IgD-negative memory B cell (primary cell): ENCODE results near the gene KRT16. TPM values are rescaled to one million over a fixed set of nuclear protein-coding genes. Genes with fewer than 3 reads are reported as not detected.
"Not testable (repeated sequence)": the region's sequence is repeated elsewhere in the genome, so short reads cannot be mapped to it uniquely, and the experiment has no call there.

Experiments
- H3K27ac Mint-ChIP-seq, 3 donors: one replicate each; pipeline ENCODE4 v1.8.0; 2020 to 2022; ENCODE audit warnings: mild to moderate bottlenecking in 3 of 3, mixed read lengths in 3 of 3, moderate library complexity in 1 of 3
- H3K27me3 Mint-ChIP-seq: one replicate; pipeline ENCODE4 v1.8.0; 2021; ENCODE audit warnings: mixed read lengths
- H3K36me3 Mint-ChIP-seq: one replicate; pipeline ENCODE4 v1.8.0; 2020; ENCODE audit warnings: mild to moderate bottlenecking, mixed read lengths
- H3K4me1 Mint-ChIP-seq, 3 donors: one replicate each; pipeline ENCODE4 v1.8.0; 2020 to 2022; ENCODE audit warnings: mixed read lengths in 3 of 3, mild to moderate bottlenecking in 1 of 3
- H3K4me3 Mint-ChIP-seq, 4 donors: one replicate each; pipeline ENCODE4 v1.8.0; 2020 to 2022; ENCODE audit warnings: mild to moderate bottlenecking in 4 of 4, mixed read lengths in 4 of 4, moderate library complexity in 3 of 4
- H3K9me3 Mint-ChIP-seq, 3 donors: one replicate each; pipeline ENCODE4 v1.8.0; 2020 to 2021; ENCODE audit warnings: mixed read lengths in 3 of 3, mild to moderate bottlenecking in 1 of 3
- polyA plus RNA-seq: library from polyadenylated mRNA; unstranded; fragments of 300-500 nt; fragmentation: Illumina TruSeq; gene quantifications from one replicate; pipeline ENCODE4 v1.2.3, GENCODE V29; 2021

KRT16 gene
- polyA plus RNA-seq, 1 donor from 2014 or later: not detected

DNA sequence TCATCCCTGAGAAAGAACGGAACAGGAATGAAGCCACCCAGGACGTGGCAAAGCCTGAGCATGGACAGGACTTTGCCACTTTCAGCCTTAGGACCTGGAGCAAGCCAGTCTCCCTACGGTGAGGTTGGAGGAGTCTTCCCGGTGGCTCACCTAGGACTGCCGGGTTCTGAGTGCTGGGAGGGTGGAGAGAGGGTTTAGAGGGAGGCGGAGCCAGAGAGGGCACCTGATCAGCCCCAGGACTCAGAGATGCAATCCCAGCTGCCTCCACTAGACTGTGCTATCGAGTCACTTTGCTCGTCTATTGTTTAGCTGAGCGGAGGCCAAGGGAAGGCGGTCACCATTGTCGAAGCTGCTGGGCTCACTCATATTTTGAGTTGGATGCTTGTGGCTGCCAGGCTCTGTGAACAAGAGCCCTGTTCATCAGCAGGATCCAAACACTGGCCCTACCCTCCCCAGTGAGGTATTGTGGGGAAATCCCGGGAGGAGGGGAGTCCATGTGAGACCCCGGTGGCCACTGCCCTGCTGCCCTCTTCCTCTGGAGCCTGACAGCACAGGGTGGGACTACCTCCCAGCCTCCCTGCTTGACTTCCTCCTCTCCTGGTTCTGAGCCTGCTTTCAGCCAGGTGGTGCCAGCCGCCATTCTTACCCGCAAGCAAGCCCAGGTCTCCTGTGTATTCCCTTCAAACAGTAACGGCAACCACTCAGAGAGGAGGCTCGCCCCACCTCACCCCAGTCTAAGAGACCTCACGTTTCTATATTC lies 32.9 kb downstream of the KRT16 start:
- Mint-ChIP-seq H3K27me3 (peaks cover 43% of the 10 kb centered on the region), H3K36me3 (peaks cover 4% of the 10 kb centered on the region), H3K9me3 (peaks cover 0 to 2% (median 0%) of the 10 kb centered on the region in 3 donors), H3K4me1 (no peaks in the 10 kb centered on the region), H3K4me3 (no peak overlapping the region), H3K27ac (no peak overlapping the region)

DNA sequence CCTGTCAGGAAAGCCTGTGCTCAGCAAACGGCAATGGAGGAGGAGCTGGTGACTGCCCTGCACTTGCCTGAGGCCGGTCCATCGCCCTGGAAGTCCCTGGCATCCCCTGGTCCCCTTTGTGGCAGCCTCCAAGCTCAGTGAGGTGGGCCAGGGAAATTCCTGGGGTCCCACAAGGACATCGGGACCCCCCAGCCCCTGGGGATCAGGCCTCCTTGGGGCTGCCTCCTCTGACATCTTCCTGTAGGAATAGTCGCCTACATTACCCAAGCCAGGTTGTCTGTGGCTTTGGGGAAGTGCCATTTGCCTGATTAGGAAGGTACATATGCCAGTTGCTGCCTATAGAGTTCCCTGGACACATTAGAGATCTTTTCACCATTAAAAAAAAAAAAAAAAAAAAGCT lies 33.6 kb downstream of the KRT16 start:
- peaks cover 44% of the 10 kb centered on the region for H3K27me3 Mint-ChIP-seq
- H3K4me1 Mint-ChIP-seq: no peaks in the 10 kb centered on the region
- peaks cover 0 to 2% (median 0%) of the 10 kb centered on the region in 3 donors for H3K9me3 Mint-ChIP-seq
- H3K36me3 Mint-ChIP-seq: peaks cover 4% of the 10 kb centered on the region
- H3K4me3 Mint-ChIP-seq: no peak overlapping the region
- no peak overlapping the region for H3K27ac Mint-ChIP-seq

DNA sequence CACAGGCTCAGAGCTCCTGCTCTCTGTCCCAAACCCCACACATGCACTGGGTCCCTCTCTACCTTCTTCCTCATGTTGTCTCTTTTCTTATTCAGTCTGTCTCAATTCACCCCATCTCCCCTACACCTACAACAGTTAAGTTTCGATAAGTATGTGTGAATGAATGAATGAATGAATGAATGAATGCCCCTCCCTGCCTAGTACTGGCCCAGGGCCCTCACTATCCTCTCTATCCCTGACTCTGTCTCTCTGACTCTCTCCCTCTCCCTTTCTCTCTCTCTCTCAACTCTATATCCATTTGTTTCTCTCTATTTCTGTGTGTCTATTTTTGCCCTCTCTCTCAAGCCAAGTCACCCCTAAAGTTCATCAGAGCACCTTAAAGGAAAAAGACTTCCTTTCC lies 34.0 kb downstream of the KRT16 start:
- H3K27ac Mint-ChIP-seq: no peak overlapping the region
- peaks cover 4% of the 10 kb centered on the region for H3K36me3 Mint-ChIP-seq
- no peak overlapping the region for H3K4me3 Mint-ChIP-seq
- no peaks in the 10 kb centered on the region for H3K4me1 Mint-ChIP-seq
- peaks cover 0 to 2% (median 0%) of the 10 kb centered on the region in 3 donors for H3K9me3 Mint-ChIP-seq
- H3K27me3 Mint-ChIP-seq: peaks cover 45% of the 10 kb centered on the region

GRCh38 chr17:41576740-41577139 lies 35.8 kb downstream of the KRT16 start:
- H3K4me1 Mint-ChIP-seq, H3K4me3 Mint-ChIP-seq, H3K27ac Mint-ChIP-seq, H3K36me3 Mint-ChIP-seq, H3K9me3 Mint-ChIP-seq: not testable (repeated sequence)
- H3K27me3 Mint-ChIP-seq: peaks cover 32% of the 10 kb centered on the region

- H3K27ac Mint-ChIP-seq: no peak overlapping the region
- peaks cover 4% of the 10 kb centered on the region for H3K36me3 Mint-ChIP-seq
- H3K9me3 Mint-ChIP-seq: no peaks in the 10 kb centered on the region
- H3K4me3 Mint-ChIP-seq: no peak overlapping the region
- peaks cover 36% of the 10 kb centered on the region for H3K27me3 Mint-ChIP-seq
- no peaks in the 10 kb centered on the region for H3K4me1 Mint-ChIP-seq
These were observed 37.2 kb downstream of the KRT16 start for GRCh38 chr17:41575336-41575735.

DNA sequence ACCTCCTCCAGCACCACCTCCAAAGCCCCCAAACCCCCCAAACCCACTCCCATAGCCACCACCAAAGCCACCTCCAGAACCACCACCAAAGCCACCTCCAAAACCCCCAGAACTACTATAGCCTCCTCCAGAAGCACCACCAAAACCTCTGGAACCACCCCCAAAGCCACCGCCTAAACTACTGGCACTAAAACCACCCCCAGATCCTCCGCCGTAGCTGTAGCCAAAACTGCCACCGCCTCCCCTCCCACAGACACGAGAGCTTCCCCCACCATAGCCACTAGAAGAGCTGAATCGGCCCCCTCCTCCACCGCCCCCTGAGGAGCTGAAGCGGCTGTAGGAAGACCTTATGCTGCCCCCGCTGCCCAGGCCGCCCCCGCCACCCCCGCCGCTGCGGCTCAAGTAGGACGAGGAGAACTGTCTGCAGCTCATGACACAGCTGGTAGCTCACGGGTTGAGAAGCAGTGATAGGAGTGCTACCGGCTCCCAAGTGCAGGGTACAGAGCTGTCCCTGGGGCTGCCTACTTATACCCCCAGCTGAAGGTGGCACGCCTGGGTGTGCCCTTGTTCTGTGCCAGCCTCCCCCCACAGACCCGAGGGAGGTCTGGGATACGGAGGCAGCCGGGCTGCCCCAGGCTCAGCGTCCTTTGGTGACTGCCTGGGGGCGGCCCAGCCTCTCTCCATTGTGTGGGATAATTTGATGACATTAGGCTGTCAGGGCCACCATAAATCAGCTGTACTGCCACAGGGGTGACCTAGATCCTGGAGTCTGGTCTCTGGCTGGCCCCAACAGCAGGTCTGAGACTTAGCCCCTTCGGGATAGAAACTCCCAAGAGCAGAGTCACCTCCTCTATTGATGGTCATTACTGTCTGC lies 40.8 kb downstream of the KRT16 start, which contains the start of gene KRT9:
Gene KRT9 (minus strand): TSS at position 499 of the 874 bp plus-strand sequence. CDS start 67 bp downstream, at position 432.
- Mint-ChIP-seq H3K4me1 (peaks cover 0 to 4% (median 1%) of the 10 kb centered on the region in 3 donors), H3K36me3 (peaks cover 3% of the 10 kb centered on the region), H3K27ac (no peak within 1 kb of the TSS), H3K9me3 (peaks cover 0 to 9% (median 4%) of the 10 kb centered on the region in 3 donors), H3K27me3 (peaks cover 27% of the 10 kb centered on the region), H3K4me3 (no peak within 1 kb of the TSS)

- Mint-ChIP-seq H3K27ac (peak overlapping the region in 1 of 3 donors; percentile 96), H3K4me1 (peaks cover 0 to 4% (median 4%) of the 10 kb centered on the region in 3 donors), H3K27me3 (peaks cover 13% of the 10 kb centered on the region), H3K9me3 (peaks cover 0 to 10% (median 4%) of the 10 kb centered on the region in 3 donors), H3K4me3 (peak overlapping the region in 1 of 4 donors; percentile 58), H3K36me3 (peaks cover 3% of the 10 kb centered on the region)
These were observed 45.2 kb downstream of the KRT16 start for GRCh38 chr17:41567317-41567716.

DNA sequence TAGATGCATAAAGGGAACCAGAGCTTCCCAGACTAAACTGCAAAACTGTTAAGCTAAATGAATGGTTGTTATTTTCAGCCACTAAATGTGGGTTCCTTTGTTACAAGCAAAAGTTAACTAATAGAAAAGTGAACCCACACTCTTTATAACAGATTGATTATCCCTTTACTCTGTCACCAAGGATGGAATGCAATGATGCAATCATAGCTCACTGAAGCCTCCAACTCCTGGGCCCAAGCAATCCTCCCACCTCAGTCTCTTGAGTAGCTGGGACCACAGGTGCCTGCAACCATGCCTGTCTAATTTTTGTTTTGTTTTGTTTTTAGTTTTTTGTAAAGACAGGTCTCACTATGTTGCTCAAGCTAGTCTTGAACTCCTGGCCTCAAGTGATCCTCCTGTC lies 47.2 kb downstream of the KRT16 start:
- Mint-ChIP-seq H3K4me1 (peaks cover 0 to 4% (median 4%) of the 10 kb centered on the region in 3 donors), H3K36me3 (peaks cover 3% of the 10 kb centered on the region), H3K27me3 (peaks cover 16% of the 10 kb centered on the region), H3K4me3 (no peak overlapping the region), H3K9me3 (peaks cover 0 to 10% (median 4%) of the 10 kb centered on the region in 3 donors), H3K27ac (no peak overlapping the region)

DNA sequence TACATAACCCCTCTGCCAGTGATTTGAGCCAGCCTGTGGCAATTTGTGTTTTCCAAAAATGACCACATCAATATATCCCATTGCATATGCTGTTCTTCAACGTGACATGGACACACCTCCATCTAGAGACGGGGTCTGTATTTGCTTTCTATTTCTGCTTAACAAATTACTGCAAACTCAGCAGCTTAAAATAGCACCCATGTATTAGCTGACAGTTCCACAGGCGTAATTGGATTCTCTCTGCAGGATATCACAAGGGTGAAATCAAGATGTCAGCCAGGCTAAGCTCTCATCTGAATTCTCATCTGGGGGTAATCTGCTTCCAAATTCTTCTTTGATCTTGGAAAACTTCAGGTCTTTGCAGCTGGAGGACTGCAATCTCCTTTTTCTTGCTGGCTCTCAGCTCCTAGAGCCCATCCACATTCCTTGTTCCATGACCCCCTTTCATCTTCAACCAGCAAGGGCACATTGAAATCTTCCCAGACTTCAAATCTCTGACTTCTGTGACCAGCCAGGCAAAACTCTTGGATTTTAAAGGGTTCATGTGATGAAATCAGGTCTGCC lies 48.9 kb downstream of the KRT16 start:
- no peaks in the 10 kb centered on the region for H3K36me3 Mint-ChIP-seq
- H3K4me1 Mint-ChIP-seq: peaks cover 0 to 4% (median 4%) of the 10 kb centered on the region in 3 donors
- peaks cover 21% of the 10 kb centered on the region for H3K27me3 Mint-ChIP-seq
- H3K4me3 Mint-ChIP-seq: peak overlapping the region in 1 of 4 donors; percentile 63
- no peak overlapping the region for H3K27ac Mint-ChIP-seq
- H3K9me3 Mint-ChIP-seq: peaks cover 0 to 10% (median 4%) of the 10 kb centered on the region in 3 donors

- Mint-ChIP-seq H3K27me3 (peaks cover 25% of the 10 kb centered on the region), H3K4me1 (peaks cover 0 to 3% (median 0%) of the 10 kb centered on the region in 3 donors), H3K36me3 (no peaks in the 10 kb centered on the region), H3K27ac (no peak overlapping the region), H3K4me3 (no peak overlapping the region), H3K9me3 (no peaks in the 10 kb centered on the region)
These were observed 51.0 kb downstream of the KRT16 start for GRCh38 chr17:41561554-41561953.

Other genes starting within 250 kb of the KRT16 start
- gene KRT33B, start 243.0 kb downstream of the KRT16 start, polyA plus RNA-seq: not detected
- gene KRT34, start 230.5 kb downstream of the KRT16 start, polyA plus RNA-seq: not detected
- gene KRT31, start 215.2 kb downstream of the KRT16 start, polyA plus RNA-seq: not detected
- not detected for gene KRT37, start 188.2 kb downstream of the KRT16 start, polyA plus RNA-seq
- gene KRT38, start 171.8 kb downstream of the KRT16 start, polyA plus RNA-seq: not detected
- not detected for gene KRT32, start 145.4 kb downstream of the KRT16 start, polyA plus RNA-seq
- not detected for gene KRT35, start 131.6 kb downstream of the KRT16 start, polyA plus RNA-seq
- gene KRT36, start 122.9 kb downstream of the KRT16 start, polyA plus RNA-seq: not detected
- gene KRT13, start 107.2 kb downstream of the KRT16 start, polyA plus RNA-seq: not detected
- gene KRT15, start 93.9 kb downstream of the KRT16 start, polyA plus RNA-seq: not detected
- not detected for gene KRT19, start 84.5 kb downstream of the KRT16 start, polyA plus RNA-seq
- gene KRT9, start 40.7 kb downstream of the KRT16 start, polyA plus RNA-seq: not detected
- not detected for gene KRT14, start 25.9 kb downstream of the KRT16 start, polyA plus RNA-seq
- gene KRT17, start 11.8 kb upstream of the KRT16 start, polyA plus RNA-seq: not detected
- gene EIF1, start 76.1 kb upstream of the KRT16 start, polyA plus RNA-seq: 1,505 TPM
- gene GAST, start 99.6 kb upstream of the KRT16 start, polyA plus RNA-seq: not detected
- not detected for gene HAP1, start 121.9 kb upstream of the KRT16 start, polyA plus RNA-seq
- 72.0 TPM for gene JUP, start 173.9 kb upstream of the KRT16 start, polyA plus RNA-seq
- 1.5 TPM for gene P3H4, start 199.2 kb upstream of the KRT16 start, polyA plus RNA-seq
- gene FKBP10, start 200.2 kb upstream of the KRT16 start, polyA plus RNA-seq: not detected
- 50.1 TPM for gene NT5C3B, start 223.5 kb upstream of the KRT16 start, polyA plus RNA-seq
- gene KLHL10, start 225.1 kb upstream of the KRT16 start, polyA plus RNA-seq: 0.16 TPM